Heart left ventricle (tissue), 13 donors: ENCODE measurements around the gene VASN.

ENCODE experiments used
- POLR2A ChIP-seq, 2 donors: fragments of 450-650 bp; IDR thresholded peaks; one replicate each; pipeline ENCODE4 v1.6.1; 2017; ENCODE audit warnings: antibody characterized with exemption in 2 of 2, mild to moderate bottlenecking in 2 of 2, moderate library complexity in 2 of 2
- TF ChIP-seq, protein P1 (sequence below), 12 donors: fragments of 200-600 bp; sonication (generic) in 4 of 12; IDR thresholded peaks; one replicate each; pipeline versions ENCODE4 v1.5.0 to v1.8.0; 2018 to 2022; ENCODE audit warnings: antibody characterized with exemption in 12 of 12, mild to moderate bottlenecking in 5 of 12
- donor health status: ischemic (EF 13 %, LVEDD 7.1; RV severe dilation, severe dysfunction).
- donor health status: DM: no; HTN: yes; CAD: no.
- donor health status: DM: no; HTN: no; CAD: no.
- donor health status: ischemic (EF 25% LVEDD 6.9; RV normal size, moderate dysfunction).
- donor health status: ischemic (EF 25% LVEDD 5.7; RV mildly dilated, moderate dysfunction).
- donor health status: ischemic (EF 35%, LVEDD 5.7; RV mildly dilated, moderate dysfunction).
- donor health status: nonischemic (EF 11% LVEDD 7.7; RV severe dilation, severe dysfunction).
- donor health status: DM: yes; HTN: yes; CAD: no.
- donor health status: PGD.
- donor health status: ischemic (EF 29% LVEDD 5.4; RV normal size, mild dysfunction).
- donor health status: nonischemic (EF 23%, LVEDD 6.1; RV moderate dilation, normal function).

DNA sequence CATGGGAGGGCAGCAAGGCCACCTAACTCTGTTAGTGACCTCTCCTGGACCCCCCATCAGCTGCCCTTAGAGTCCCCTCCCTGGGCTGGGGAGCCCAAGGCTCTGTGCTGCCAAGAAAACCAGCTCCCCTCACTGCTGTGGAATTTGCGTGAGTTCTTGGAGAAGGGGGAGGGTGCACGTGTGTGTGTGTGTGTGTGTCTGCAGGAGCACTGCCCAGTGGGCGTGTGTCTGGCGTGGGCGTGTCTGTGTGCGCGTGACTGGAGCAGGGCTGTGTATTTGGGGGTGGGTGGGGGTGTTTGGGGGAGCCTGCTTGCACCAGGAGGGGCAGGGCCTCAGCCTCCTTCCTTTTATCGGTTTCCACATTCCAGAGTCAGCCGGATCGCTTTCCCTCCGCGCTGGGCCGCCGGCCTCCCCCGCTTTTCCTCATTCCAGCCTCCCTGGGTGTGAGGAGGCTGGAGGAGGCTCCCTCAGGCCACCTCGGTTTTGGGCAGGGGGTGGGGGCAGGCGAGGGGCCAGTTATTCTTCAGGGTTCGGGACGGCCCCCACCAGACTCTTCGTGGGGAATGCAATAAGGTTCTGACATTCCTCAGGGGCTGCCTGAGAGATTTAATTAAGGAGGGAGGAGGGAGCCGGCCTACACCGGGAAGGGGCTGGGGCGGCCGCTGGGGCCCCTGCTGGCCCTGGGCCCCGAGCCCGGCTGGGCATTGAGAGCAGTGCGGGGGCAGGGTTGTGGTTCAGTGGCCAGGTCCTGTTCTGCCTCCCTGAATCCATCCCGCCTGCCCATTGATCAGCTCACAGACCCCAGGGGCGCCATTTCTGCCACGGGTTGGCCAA lies 2.5 kb downstream of the VASN start:
- TF ChIP-seq POLR2A (IDR thresholded peaks at IDR 0.05): no peak
- TF ChIP-seq, protein P1, sequence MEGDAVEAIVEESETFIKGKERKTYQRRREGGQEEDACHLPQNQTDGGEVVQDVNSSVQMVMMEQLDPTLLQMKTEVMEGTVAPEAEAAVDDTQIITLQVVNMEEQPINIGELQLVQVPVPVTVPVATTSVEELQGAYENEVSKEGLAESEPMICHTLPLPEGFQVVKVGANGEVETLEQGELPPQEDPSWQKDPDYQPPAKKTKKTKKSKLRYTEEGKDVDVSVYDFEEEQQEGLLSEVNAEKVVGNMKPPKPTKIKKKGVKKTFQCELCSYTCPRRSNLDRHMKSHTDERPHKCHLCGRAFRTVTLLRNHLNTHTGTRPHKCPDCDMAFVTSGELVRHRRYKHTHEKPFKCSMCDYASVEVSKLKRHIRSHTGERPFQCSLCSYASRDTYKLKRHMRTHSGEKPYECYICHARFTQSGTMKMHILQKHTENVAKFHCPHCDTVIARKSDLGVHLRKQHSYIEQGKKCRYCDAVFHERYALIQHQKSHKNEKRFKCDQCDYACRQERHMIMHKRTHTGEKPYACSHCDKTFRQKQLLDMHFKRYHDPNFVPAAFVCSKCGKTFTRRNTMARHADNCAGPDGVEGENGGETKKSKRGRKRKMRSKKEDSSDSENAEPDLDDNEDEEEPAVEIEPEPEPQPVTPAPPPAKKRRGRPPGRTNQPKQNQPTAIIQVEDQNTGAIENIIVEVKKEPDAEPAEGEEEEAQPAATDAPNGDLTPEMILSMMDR (IDR thresholded peaks at IDR 0.05): no peak
